HepG2 (cell line): ENCODE measurements around the gene RGS19. TPM values are rescaled to one million over a fixed set of nuclear protein-coding genes. Genes with fewer than 3 reads are reported as not detected.

Experiments
- AGO2 ChIP-seq: fragments of 200-400 bp; formaldehyde crosslinking; optimal IDR thresholded peaks from 2 replicates; pipeline ENCODE3; 2017; ENCODE audit warnings: mild to moderate bottlenecking, low read depth, low read length, moderate library complexity
- ARNT ChIP-seq: fragments of 450-650 bp; IDR thresholded peaks from 2 replicates; pipeline ENCODE4 v1.6.1; 2017
- CREM ChIP-seq, 2 experiments: sonication (generic) in 1 of 2; formaldehyde crosslinking in 1 of 2; IDR thresholded peaks; 2 replicates each; pipeline versions ENCODE4 v1.4.0 to v1.6.1; 2016 to 2020; ENCODE audit warnings: antibody characterized with exemption in 1 of 2, mild to moderate bottlenecking in 1 of 2, missing genetic modification reagents in 1 of 2
- EP300 ChIP-seq, 3 experiments: sonication (generic) in 1 of 3; formaldehyde crosslinking in 1 of 3; IDR thresholded peaks; 2 replicates each; pipeline versions ENCODE4 v1.5.1 to v1.6.1; 2011 to 2020; ENCODE audit warnings: low read depth in 2 of 3, low read length in 2 of 3, borderline replicate concordance in 1 of 3, improper control_type of control experiment in 1 of 3, mild to moderate bottlenecking in 1 of 3, missing genetic modification reagents in 1 of 3, moderate library complexity in 1 of 3
- GATAD2A ChIP-seq: IDR thresholded peaks from 2 replicates; pipeline ENCODE4 v1.6.1; 2016
- HNRNPLL ChIP-seq: fragments of 200-400 bp; formaldehyde crosslinking; IDR thresholded peaks from 2 replicates; pipeline ENCODE4 v1.6.1; 2017; ENCODE audit warnings: mild to moderate bottlenecking, low read depth, low read length; ENCODE audit not compliant: poor library complexity, severe bottlenecking
- KDM4B ChIP-seq: sonication (generic); formaldehyde crosslinking; IDR thresholded peaks from 2 replicates; pipeline ENCODE4 v1.4.0; 2020; ENCODE audit warnings: missing genetic modification reagents
- KLF12 ChIP-seq: sonication (generic); formaldehyde crosslinking; IDR thresholded peaks from 2 replicates; pipeline ENCODE4 v1.4.0; 2020; ENCODE audit warnings: missing genetic modification reagents, borderline replicate concordance
- MED1 ChIP-seq: sonication (generic); formaldehyde crosslinking; IDR thresholded peaks from 2 replicates; pipeline ENCODE4 v1.4.0; 2020; ENCODE audit warnings: missing genetic modification reagents
- MTA1 ChIP-seq: sonication (generic); formaldehyde crosslinking; IDR thresholded peaks from 2 replicates; pipeline ENCODE4 v1.4.0; 2020; ENCODE audit warnings: missing genetic modification reagents, mild to moderate bottlenecking, borderline replicate concordance
- NKX3-1 ChIP-seq: sonication (generic); formaldehyde crosslinking; IDR thresholded peaks from 2 replicates; pipeline ENCODE4 v1.5.0; 2020; ENCODE audit warnings: missing genetic modification reagents
- RORA ChIP-seq: sonication (generic); formaldehyde crosslinking; IDR thresholded peaks from 2 replicates; pipeline ENCODE4 v1.5.0; 2020; ENCODE audit warnings: mild to moderate bottlenecking, missing genetic modification reagents, moderate library complexity
- SOX13 ChIP-seq, 3 experiments: fragments of 450-650 bp in 1 of 3; sonication (generic) in 1 of 3; formaldehyde crosslinking in 1 of 3; IDR thresholded peaks in 2 of 3; conservative IDR thresholded peaks in 1 of 3; 2 replicates each; pipeline versions ENCODE4 v1.5.0 to v1.6.1; 2016 to 2020; ENCODE audit warnings: antibody characterized with exemption in 1 of 3, mild to moderate bottlenecking in 1 of 3, missing compliant biosample characterization in 1 of 3, missing genetic modification reagents in 1 of 3, moderate library complexity in 1 of 3
- SOX6 ChIP-seq, 2 experiments: fragments of 450-650 bp in 1 of 2; sonication (generic) in 1 of 2; formaldehyde crosslinking in 1 of 2; IDR thresholded peaks; 2 replicates each; pipeline versions ENCODE4 v1.4.0 to v1.6.1; 2017 to 2020; ENCODE audit warnings: antibody characterized with exemption in 1 of 2, mild to moderate bottlenecking in 1 of 2, missing genetic modification reagents in 1 of 2
- TCF7 ChIP-seq: sonication (generic); IDR thresholded peaks from 2 replicates; pipeline ENCODE4 v1.6.1; 2016; ENCODE audit warnings: antibody characterized with exemption, low read depth
- ZC3H13 ChIP-seq: sonication (generic); formaldehyde crosslinking; IDR thresholded peaks from 2 replicates; pipeline ENCODE4 v1.8.1; 2023; ENCODE audit warnings: mild to moderate bottlenecking, missing genetic modification reagents, moderate library complexity
- ZFP41 ChIP-seq: sonication (generic); formaldehyde crosslinking; IDR thresholded peaks from 2 replicates; pipeline ENCODE4 v1.4.0; 2020; ENCODE audit warnings: mild to moderate bottlenecking, missing genetic modification reagents, borderline replicate concordance
- ZNF343 ChIP-seq: sonication (generic); formaldehyde crosslinking; IDR thresholded peaks from 2 replicates; pipeline ENCODE4 v1.4.0; 2020; ENCODE audit warnings: mild to moderate bottlenecking, missing genetic modification reagents
- ZSCAN9 ChIP-seq: IDR thresholded peaks from 2 replicates; pipeline ENCODE4 v1.6.1; 2016; ENCODE audit warnings: borderline replicate concordance
- polyA plus RNA-seq, 8 experiments: library from polyadenylated mRNA; depleted of rRNA in 3 of 8; stranded (reverse) in 7 of 8; unstranded in 1 of 8; fragments of >200 nt; fragmentation: Illumina TruSeq in 4 of 8; extraction: Trizol in 4 of 8; gene quantifications; 2 replicates each; pipeline versions ENCODE4 v1.2.1 to v1.2.3, GENCODE V29; 2011 to 2016; ENCODE audit warnings: low read depth in 4 of 8, missing spikeins in 1 of 8, mixed read lengths in 1 of 8; ENCODE audit not compliant: insufficient read depth in 1 of 8
- total RNA-seq, 5 experiments: library from RNA; depleted of rRNA; stranded (reverse); fragments of >200 nt; fragmentation: Illumina TruSeq; extraction: Trizol; gene quantifications; 2 replicates each; pipeline ENCODE4 v1.2.3, GENCODE V29; 2016; ENCODE audit warnings: low read depth in 1 of 5
- TF ChIP-seq, protein P1 (sequence below), 2 experiments: sonication (generic) in 1 of 2; formaldehyde crosslinking in 1 of 2; IDR thresholded peaks; 2 replicates each; pipeline versions ENCODE4 v1.4.0 to v1.6.1; 2016 to 2020; ENCODE audit warnings: borderline replicate concordance in 1 of 2, low read depth in 1 of 2, mild to moderate bottlenecking in 1 of 2, missing genetic modification reagents in 1 of 2
- TF ChIP-seq, protein P2 (sequence below): sonication (generic); formaldehyde crosslinking; IDR thresholded peaks from 2 replicates; pipeline ENCODE4 v1.4.0; 2020; ENCODE audit warnings: mild to moderate bottlenecking, low read depth, missing genetic modification reagents

RGS19 gene
- total and polyA plus RNA-seq, 2 of the 13 experiments (the other 11 are each of a cell fraction or from before 2014, with no cell fraction given): 10.7 to 11.9 TPM

DNA sequence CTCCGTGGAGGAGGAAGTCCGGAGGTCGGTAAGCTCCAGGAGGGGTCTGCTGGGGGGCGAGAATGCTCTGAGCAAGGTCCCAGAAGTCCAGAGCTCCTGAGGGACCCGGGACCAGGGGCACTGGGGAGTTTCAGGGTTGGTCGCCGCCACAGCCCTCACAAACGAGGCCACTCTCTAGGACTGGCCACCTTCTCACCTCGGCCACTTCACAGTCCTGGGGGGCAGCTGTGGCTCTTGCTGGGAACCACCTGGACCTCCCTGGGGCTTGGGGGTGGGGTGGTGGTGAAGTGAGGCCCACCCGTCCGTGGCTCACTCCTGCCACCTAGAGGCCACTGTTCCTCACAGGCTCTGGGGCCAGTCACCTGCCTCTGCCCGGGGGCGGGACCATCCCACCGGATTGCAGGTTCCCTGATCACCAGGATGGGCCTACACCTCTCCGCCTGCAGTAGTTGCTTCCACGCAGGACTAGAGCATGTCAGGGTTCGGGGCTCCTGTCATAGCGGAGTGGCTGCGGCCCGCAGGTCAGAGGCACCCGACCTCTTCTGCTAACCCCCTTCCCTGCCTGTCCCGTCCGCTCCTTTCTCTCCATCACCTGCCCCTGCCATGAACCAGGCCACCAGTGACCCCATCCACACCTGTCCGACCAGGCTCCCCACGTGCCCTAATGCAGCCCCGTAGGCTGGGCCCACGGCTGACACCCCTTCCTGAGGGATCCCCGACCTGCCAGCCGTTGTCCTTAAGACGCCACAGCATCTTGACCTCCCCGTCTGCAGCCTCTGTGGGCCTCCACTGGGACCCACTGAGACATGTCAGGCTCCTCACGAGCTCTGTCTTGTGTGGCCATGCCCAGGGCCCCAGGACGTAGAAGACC lies 21.5 kb downstream of the RGS19 start (continued):
- TF ChIP-seq, protein P1, sequence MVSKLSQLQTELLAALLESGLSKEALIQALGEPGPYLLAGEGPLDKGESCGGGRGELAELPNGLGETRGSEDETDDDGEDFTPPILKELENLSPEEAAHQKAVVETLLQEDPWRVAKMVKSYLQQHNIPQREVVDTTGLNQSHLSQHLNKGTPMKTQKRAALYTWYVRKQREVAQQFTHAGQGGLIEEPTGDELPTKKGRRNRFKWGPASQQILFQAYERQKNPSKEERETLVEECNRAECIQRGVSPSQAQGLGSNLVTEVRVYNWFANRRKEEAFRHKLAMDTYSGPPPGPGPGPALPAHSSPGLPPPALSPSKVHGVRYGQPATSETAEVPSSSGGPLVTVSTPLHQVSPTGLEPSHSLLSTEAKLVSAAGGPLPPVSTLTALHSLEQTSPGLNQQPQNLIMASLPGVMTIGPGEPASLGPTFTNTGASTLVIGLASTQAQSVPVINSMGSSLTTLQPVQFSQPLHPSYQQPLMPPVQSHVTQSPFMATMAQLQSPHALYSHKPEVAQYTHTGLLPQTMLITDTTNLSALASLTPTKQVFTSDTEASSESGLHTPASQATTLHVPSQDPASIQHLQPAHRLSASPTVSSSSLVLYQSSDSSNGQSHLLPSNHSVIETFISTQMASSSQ (IDR thresholded peaks at IDR 0.05; ENCODE audit: low read depth): no peak
- TF ChIP-seq, protein P1 (CRISPR knock-in tag; IDR thresholded peaks at IDR 0.05; ENCODE audit: borderline replicate concordance): peak; percentile 71
- TF ChIP-seq TCF7 (no peak), KLF12 (peak; percentile 81; the same call in 1 of the 2 replicates), ZFP41 (CRISPR knock-in tag) (no peak; the same call in 1 of the 2 replicates), MED1 (peak; percentile 69), GATAD2A (CRISPR knock-in tag) (peak; percentile 36; the same call in 1 of the 2 replicates), EP300 (IDR thresholded peaks at IDR 0.05; ENCODE audit: low read depth in 2 of 2, low read length in 2 of 2) (no peak), EP300 (CRISPR knock-in tag; IDR thresholded peaks at IDR 0.05; ENCODE audit: borderline replicate concordance) (no peak; the same call in 1 of the 2 replicates), CREM (IDR thresholded peaks at IDR 0.05) (peak; percentile 50; the same call in 1 of the 2 replicates), CREM (CRISPR knock-in tag; IDR thresholded peaks at IDR 0.05) (no peak; the same call in 1 of the 2 replicates), MTA1 (CRISPR knock-in tag) (peak; percentile 39; the same call in 1 of the 2 replicates), SOX13 (IDR thresholded peaks at IDR 0.05) (no peak), SOX13 (CRISPR knock-in tag; conservative IDR thresholded peaks at IDR 0.05 in 1 of 2, IDR thresholded peaks at IDR 0.05 in 1 of 2) (peak in 1 of 2 experiments; percentile 51; a peak in 1 of 4 replicates), KDM4B (CRISPR knock-in tag) (peak; percentile 35; the same call in 1 of the 2 replicates), ZSCAN9 (CRISPR knock-in tag) (no peak), HNRNPLL (peak; percentile 7), NKX3-1 (CRISPR knock-in tag) (0 out of 2 replicates have a peak, but pooled peaks have one; percentile 31), AGO2 (no peak), ZNF343 (peak; percentile 89), SOX6 (IDR thresholded peaks at IDR 0.05) (no peak), SOX6 (CRISPR knock-in tag; IDR thresholded peaks at IDR 0.05) (peak; percentile 53), RORA (CRISPR knock-in tag) (no peak), ZC3H13 (CRISPR knock-in tag) (peak; percentile 51; the same call in 1 of the 2 replicates), ARNT (no peak)
- TF ChIP-seq, protein P2, sequence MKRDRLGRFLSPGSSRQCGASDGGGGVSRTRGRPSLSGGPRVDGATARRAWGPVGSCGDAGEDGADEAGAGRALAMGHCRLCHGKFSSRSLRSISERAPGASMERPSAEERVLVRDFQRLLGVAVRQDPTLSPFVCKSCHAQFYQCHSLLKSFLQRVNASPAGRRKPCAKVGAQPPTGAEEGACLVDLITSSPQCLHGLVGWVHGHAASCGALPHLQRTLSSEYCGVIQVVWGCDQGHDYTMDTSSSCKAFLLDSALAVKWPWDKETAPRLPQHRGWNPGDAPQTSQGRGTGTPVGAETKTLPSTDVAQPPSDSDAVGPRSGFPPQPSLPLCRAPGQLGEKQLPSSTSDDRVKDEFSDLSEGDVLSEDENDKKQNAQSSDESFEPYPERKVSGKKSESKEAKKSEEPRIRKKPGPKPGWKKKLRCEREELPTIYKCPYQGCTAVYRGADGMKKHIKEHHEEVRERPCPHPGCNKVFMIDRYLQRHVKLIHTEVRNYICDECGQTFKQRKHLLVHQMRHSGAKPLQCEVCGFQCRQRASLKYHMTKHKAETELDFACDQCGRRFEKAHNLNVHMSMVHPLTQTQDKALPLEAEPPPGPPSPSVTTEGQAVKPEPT (CRISPR knock-in tag): no peak
